Stimulated activated CD4-positive, alpha-beta T cell treated with anti-CD3 and anti-CD28 coated beads, Interleukin-4, amount 100 ng/mL, for 24 hours (primary cell): ENCODE results near the gene STK32B.
"Not testable (repeated sequence)": the region's sequence is repeated elsewhere in the genome, so short reads cannot be mapped to it uniquely, and the experiment has no call there.

ENCODE experiments used
- DNase-seq: peaks from one replicate; pipeline ENCODE4 v3.0.0-alpha.2; 2020

The STK32B gene

DNA sequence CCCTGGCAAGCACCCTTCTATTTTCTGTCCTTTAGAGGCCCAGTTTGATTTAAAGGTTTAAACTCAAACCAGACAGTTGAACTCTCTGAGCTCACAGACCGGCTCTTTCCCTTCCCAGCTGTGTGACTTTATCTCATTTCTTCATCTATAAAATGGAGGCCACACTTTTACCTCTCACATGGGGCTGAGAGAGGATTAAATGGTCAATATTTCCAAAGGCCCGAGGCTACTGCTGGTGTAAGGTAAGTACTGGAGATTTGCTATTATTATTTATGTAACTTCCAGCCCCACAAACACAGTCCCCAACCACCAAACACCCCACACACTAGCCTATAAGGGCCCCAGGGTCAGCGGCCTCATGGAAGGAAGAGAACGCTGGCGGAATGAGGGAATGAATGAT lies 18.5 kb upstream of the STK32B start:
- no peak for DNase-seq

DNA sequence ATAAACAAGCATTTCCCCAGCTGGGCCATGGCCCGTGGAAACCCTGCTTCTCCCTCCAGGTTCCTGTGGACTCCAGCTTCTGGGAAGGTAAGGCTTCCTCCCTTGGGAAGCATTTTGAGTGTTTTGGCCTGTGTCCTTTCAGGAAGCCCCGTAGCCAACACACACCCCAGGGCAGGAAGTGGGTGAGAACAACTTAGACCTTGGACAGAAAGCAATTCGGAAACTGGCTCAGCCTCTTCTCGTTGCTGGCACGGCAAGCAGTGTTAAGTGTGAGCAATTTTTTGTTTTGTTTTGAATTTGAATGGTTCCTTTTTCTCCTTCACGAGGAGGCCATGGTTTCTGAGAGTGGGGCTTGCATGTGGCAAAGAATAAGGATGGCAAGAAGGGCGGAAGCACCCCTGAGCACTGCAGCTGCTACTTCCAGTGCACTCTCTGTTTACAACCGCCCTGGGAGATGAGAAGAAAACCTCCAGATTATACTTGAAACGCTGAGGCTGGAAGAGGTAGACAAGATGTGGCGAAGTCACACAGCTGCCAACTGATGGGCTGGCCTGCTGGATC lies 17.9 kb upstream of the STK32B start:
- no peak for DNase-seq

DNA sequence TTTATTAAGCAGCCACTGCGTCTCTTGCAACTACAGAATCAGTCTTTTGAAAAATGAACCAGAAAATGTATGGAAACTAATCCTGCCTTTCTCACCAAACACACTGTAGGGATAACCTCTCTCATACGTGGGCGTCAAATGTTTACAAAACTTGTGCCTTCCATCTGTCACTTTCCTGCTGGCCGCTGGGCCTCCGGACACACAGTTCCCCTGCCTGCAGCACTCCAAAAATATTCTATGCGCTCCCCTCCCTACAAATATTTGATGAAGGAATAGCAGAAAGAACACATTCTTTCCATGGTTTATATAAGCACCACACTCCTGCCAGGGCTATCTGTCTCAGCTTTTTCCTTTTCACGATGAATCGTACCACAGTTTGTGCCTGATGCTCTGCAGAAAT lies 17.1 kb upstream of the STK32B start:
- no peak for DNase-seq

DNA sequence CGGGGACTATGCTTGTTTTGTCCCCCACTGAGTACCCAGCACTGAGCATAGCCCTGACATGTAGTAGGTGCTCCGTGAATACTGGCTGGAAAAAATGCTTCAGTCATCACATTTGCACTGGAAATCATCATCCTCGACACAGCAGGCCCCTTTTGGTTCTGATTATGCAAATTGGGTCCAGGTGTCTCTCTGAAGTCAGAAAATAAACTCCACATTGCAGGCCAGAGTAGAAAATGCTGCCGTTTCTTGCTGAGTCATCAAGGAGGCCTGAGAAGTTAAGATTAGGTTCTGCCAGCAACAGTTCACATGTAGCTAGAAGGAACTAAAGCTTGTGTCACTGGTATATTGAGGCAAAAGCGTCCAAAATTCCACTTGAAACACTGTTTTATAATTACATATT lies 15.0 kb upstream of the STK32B start:
- no peak for DNase-seq

- no peak for DNase-seq
These were observed 13.4 kb upstream of the STK32B start for GRCh38 chr4:5037553-5038551.

- no peak for DNase-seq
These were observed 11.5 kb upstream of the STK32B start for GRCh38 chr4:5039800-5040199.

GRCh38 chr4:5040856-5041620 lies 10.2 kb upstream of the STK32B start:
- no peak for DNase-seq

- DNase-seq, result no peak
These were observed 9.6 kb upstream of the STK32B start for GRCh38 chr4:5041699-5042098.

GRCh38 chr4:5043579-5043978 lies 7.7 kb upstream of the STK32B start:
- no peak for DNase-seq

- no peak for DNase-seq
These were observed 6.9 kb upstream of the STK32B start for GRCh38 chr4:5044341-5044740.

DNA sequence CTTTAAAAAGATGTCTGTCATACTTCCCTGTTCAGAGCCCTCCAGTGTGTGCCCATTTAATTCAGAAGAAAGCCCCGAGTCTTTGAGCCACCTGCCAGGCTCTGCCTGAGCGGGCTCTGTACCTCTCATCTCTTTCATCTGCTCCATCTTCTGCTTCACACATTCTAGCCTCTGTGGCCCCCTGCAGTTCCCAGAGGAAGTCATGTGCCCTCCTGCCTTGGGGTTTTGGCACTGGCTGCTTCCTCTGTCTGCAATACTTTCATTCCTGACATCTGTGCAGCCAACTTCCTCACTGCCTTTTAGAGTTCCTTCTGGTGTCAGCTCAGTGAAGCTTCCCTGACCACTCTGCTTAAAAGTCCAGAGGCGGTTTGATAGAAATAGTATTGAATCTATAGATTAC lies 6.2 kb upstream of the STK32B start:
- no peak for DNase-seq

DNA sequence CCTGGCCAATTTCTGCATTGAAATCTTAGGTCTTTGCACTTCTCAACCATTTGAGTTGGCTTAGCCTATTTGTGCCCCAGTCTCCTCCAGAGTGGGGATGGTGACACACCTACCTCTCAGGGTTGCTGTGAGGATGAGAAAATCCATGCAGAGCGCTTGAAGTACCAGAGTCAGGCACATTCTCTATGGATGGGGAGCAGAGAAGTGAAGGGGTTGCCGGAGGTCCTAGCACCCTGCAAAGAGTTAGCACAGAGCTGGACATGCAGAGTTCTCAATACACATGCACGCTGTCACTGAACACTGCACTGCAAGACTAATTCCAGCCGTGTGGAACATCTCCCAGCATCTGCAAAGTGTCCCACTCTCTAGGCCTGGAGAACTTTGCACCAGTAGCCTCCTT lies 2.6 kb upstream of the STK32B start:
- DNase-seq, result no peak

- DNase-seq, result no peak
These were observed 581 bp upstream of the STK32B start for GRCh38 chr4:5050520-5051277.

- no peak for DNase-seq
These were observed 973 bp downstream of the STK32B start for GRCh38 chr4:5052204-5052702.

GRCh38 chr4:5052726-5053425 lies 1.6 kb downstream of the STK32B start:
- no peak for DNase-seq

- DNase-seq, result no peak
These were observed 3.3 kb downstream of the STK32B start for GRCh38 chr4:5054532-5054931.

DNA sequence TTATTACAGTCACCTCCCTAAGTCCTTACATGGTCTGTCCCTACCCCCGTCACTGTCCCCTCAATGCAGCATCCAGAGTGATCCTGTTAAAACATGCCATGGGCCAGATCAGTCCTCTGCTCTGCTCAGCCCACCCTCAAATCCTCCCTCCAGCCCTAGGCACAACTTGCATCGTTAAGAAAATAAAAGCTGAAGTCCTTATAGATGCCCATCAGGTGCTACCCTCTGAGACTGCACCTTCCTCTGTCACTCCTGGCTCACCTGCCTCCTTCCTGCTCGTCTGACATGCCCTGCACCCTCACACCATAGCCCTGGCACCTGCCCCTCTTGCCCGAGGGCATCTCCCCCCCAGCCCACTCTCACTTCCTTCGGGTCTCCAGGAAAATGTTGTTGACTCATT lies 4.1 kb downstream of the STK32B start:
- no peak for DNase-seq

DNA sequence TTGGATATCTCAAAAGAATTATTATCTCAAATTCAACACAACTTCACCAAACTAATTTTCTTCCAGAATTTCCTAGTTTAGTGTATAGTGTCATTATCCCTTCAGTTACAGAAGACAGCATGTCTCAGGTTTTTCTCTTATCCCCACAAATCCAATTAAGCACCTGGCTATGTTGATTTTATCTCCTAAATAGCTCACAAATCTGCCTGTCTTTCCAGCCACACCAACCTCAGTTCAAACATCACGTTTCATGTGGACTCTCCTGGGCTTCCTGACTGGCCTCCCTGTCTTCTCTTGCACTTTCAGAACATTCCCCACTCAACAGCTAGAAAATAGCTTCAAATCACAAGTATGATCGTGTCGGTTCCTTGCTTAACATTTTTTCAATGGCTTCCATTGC lies 14.8 kb downstream of the STK32B start:
- no peak for DNase-seq

DNA sequence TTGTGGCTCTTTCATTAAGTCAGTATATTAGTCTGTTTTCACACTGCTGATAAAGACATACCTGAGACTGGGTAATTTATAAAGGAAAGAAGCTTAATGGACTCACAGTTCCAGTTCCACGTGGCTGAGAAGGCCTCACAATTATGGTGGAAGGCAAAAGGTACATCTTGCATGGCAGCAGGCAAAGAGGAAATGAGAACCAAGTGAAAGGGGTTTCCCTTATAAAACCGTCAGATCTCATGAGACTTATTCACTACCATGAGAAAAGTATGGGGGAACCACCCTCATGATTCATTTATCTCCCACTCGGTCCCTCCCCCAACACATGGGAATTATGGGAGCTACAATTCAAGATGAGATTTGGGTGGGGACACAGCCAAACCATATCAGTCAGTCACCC lies 15.7 kb downstream of the STK32B start:
- not testable (repeated sequence) for DNase-seq

DNA sequence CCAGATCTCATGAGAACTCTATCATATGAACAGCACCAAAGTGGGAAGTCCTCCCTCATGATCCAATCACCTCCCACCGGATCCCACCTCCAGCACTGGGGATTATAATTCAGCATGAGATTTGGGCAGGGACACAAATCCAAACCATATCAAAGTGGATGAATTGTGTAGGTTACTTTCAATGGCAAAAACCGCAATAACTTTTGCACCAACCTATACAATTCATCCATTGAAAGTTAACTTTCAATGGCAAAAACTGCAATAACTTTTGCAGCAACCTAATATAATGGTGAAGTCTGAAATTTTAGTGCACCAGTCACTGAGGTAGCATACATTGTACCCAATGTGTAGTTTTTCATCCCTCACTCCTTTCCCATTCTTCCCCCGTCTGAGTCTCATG lies 16.6 kb downstream of the STK32B start:
- DNase-seq, result no peak

DNA sequence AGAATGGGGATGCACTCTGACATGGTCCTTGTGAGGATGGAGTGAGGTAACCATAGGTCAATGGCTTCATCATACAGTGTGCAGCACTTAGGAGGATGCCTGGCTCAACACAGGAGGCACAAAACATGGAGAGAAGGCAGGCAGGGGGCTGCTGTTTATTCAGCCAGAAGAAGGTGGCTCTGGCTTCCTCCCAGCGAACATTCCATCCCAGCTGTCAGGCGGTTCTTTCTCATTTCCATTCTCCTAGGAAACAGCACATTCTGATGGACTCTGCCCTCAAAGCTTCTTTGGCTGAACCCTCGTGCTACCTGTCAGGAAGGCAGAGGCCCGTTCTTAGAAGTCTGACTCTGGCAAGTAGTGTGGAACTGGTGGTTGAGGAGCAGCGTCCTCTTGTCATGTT lies 18.6 kb downstream of the STK32B start:
- DNase-seq, result no peak

GRCh38 chr4:5072948-5073347 lies 21.7 kb downstream of the STK32B start:
- no peak for DNase-seq
